Lung (tissue), 12 donors: ENCODE results near the gene EGFLAM. TPM values are rescaled to one million over a fixed set of nuclear protein-coding genes. Genes with fewer than 3 reads are reported as not detected.

Source experiments
- ATAC-seq: fragments of 200-7000 bp; cut with Tn5 transposase; one replicate; pipeline ENCODE4 v1.9.1; 2020; ENCODE audit warnings: moderate number of reproducible peaks; ENCODE audit not compliant: insufficient read depth, low FRiP score
- DNase-seq, 3 donors: peaks; one replicate each; pipeline ENCODE4 v3.0.0-alpha.2; 2013 to 2017
- H3K27ac ChIP-seq, 2 donors: one replicate each; pipeline ENCODE4 v1.5.1; 2013; ENCODE audit warnings: mild to moderate bottlenecking in 2 of 2, moderate library complexity in 2 of 2, control low read depth in 1 of 2, inconsistent platforms in 1 of 2, low read depth in 1 of 2, low read length in 1 of 2
- H3K27me3 ChIP-seq, 3 donors: one replicate each; pipeline ENCODE4 v1.5.1; 2013; ENCODE audit warnings: low read length in 2 of 3; ENCODE audit not compliant: control insufficient read depth in 3 of 3, insufficient read depth in 3 of 3
- H3K36me3 ChIP-seq, 4 donors: one replicate each; pipeline ENCODE4 v1.5.1; 2013; ENCODE audit warnings: low read length in 4 of 4, mild to moderate bottlenecking in 1 of 4, moderate library complexity in 1 of 4; ENCODE audit not compliant: control insufficient read depth in 4 of 4, insufficient read depth in 4 of 4
- H3K4me1 ChIP-seq, 5 donors: one replicate each; pipeline ENCODE4 v1.5.1; 2013; ENCODE audit warnings: low read length in 5 of 5, mild to moderate bottlenecking in 2 of 5, moderate library complexity in 1 of 5; ENCODE audit not compliant: control insufficient read depth in 5 of 5, insufficient read depth in 5 of 5
- H3K4me3 ChIP-seq: one replicate; pipeline ENCODE4 v1.5.1; 2013; ENCODE audit warnings: mild to moderate bottlenecking, control low read depth, moderate library complexity
- H3K9ac ChIP-seq, 2 donors: one replicate each; pipeline ENCODE4 v1.5.1; 2013; ENCODE audit warnings: low read length in 2 of 2, control low read depth in 1 of 2; ENCODE audit not compliant: insufficient read depth in 1 of 2
- H3K9me3 ChIP-seq, 4 donors: one replicate each; pipeline ENCODE4 v1.5.1; 2013; ENCODE audit warnings: low read length in 3 of 4, mild to moderate bottlenecking in 1 of 4, moderate library complexity in 1 of 4; ENCODE audit not compliant: control insufficient read depth in 4 of 4, insufficient read depth in 3 of 4
- WGBS, 2 donors: extraction: QIAGEN DNeasy Blood & Tissue Kit; methylation state at CpG; one replicate each; pipeline ENCODE4 v1.1.7; 2013; 5-methylcytosine and 5-hydroxymethylcytosine counted together
- polyA plus RNA-seq, 2 donors: library from polyadenylated mRNA; stranded (reverse); fragments of 200-250 nt; gene quantifications; one replicate each; pipeline ENCODE4 v1.2.1, GENCODE V29; 2013
- total RNA-seq, 2 donors: library from RNA; depleted of rRNA in 1 of 2; stranded (reverse); fragments of >200 nt in 1 of 2; gene quantifications; one replicate each; pipeline ENCODE4 v1.2.1, GENCODE V29; 2014 to 2021
- TF ChIP-seq, protein P1 (sequence below): IDR thresholded peaks from 2 replicates; pipeline ENCODE4 v1.5.1; 2012; ENCODE audit warnings: mild to moderate bottlenecking; ENCODE audit errors: control extremely low read depth, extremely low read depth
- donor health status: control.
- donor health status: control.
- donor health status: Bipolar disorder and iron deficiency.
- donor health status: healthy.
- donor health status: DM: yes; HTN: yes; CAD: no.

Gene EGFLAM
- total and polyA plus RNA-seq, 4 donors: 0.41 to 7.6 (median 1.3) TPM

DNA sequence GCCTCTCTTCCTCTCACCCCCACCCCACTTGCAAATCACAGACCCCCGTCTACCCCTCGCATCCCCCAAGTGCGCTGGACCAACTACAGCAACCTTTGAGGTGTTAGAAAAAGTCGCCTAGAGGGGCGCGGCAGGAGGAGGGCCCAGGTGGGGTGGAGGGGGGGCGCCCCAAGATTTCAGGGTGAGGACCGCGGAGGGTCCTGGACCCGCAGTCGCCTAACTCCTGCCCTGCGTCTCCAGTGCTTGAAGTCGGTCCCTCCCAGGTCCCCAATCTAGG lies 379 bp upstream of the EGFLAM start:
- Histone ChIP-seq H3K36me3 (no peaks in the 10 kb centered on the region), H3K4me3 (no peak overlapping the region), H3K27me3 (peaks cover 8 to 32% (median 31%) of the 10 kb centered on the region in 3 donors), H3K4me1 (peaks cover 0 to 14% (median 11%) of the 10 kb centered on the region in 5 donors), H3K27ac (peak overlapping the region in 1 of 2 donors; percentile 11), H3K9me3 (peaks cover 0 to 3% (median 0%) of the 10 kb centered on the region in 4 donors), H3K9ac (no peak overlapping the region)
- WGBS, 2 donors: 1 to 3% methylated on average over 13 of the region's 13 CpGs
- ATAC-seq (no peak), DNase-seq (peak in 1 of 3 donors; percentile 21)
- TF ChIP-seq, protein P1, sequence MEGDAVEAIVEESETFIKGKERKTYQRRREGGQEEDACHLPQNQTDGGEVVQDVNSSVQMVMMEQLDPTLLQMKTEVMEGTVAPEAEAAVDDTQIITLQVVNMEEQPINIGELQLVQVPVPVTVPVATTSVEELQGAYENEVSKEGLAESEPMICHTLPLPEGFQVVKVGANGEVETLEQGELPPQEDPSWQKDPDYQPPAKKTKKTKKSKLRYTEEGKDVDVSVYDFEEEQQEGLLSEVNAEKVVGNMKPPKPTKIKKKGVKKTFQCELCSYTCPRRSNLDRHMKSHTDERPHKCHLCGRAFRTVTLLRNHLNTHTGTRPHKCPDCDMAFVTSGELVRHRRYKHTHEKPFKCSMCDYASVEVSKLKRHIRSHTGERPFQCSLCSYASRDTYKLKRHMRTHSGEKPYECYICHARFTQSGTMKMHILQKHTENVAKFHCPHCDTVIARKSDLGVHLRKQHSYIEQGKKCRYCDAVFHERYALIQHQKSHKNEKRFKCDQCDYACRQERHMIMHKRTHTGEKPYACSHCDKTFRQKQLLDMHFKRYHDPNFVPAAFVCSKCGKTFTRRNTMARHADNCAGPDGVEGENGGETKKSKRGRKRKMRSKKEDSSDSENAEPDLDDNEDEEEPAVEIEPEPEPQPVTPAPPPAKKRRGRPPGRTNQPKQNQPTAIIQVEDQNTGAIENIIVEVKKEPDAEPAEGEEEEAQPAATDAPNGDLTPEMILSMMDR: no peak

DNA sequence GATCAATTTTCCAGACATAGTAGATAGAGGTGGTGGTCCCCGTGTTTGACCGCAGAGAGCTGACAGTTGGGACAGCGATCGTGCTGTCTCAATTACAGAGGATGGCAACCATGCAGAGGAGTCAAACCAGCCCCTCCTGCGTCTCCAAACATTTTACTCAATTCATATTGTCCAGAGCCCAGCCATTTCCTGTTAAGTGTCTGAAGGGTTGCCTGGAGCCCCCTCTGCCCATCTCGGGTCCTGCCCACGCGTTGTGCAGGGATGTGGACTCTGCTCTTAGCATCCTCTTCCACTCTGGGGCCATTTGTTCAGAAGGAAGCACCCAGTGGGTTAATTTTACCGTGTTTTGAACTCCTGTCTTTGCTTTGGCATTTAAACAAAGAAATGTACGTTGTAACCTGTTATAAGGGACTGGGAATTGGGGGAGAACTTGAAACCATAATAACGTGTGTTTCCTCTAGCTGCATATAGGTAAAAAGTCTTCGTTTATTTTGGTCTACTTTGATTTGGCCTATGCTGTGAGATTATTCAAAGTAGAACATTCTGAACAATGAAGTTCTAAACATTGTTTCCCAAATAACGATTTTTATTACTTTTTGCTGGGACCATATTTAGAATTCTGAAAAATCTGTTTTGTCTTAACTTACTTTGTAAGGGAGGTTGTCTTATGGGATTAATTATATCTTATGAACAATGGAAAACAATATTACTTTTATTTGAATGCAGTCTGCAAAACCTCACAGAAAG lies 876 bp downstream of the EGFLAM start:
- H3K36me3 ChIP-seq: no peaks in the 10 kb centered on the region
- H3K4me3 ChIP-seq: no peak overlapping the region
- peaks cover 0 to 6% (median 0%) of the 10 kb centered on the region in 4 donors for H3K9me3 ChIP-seq
- TF ChIP-seq, protein P1: no peak
- no peak overlapping the region for H3K9ac ChIP-seq
- no peak for ATAC-seq
- 11 to 16% methylated on average over 13 of the region's 13 CpGs for WGBS, 2 donors
- H3K27me3 ChIP-seq: peaks cover 8 to 34% (median 31%) of the 10 kb centered on the region in 3 donors
- no peak overlapping the region for H3K27ac ChIP-seq
- peak in 1 of 3 donors; percentile 12 for DNase-seq
- peaks cover 0 to 14% (median 11%) of the 10 kb centered on the region in 5 donors for H3K4me1 ChIP-seq

DNA sequence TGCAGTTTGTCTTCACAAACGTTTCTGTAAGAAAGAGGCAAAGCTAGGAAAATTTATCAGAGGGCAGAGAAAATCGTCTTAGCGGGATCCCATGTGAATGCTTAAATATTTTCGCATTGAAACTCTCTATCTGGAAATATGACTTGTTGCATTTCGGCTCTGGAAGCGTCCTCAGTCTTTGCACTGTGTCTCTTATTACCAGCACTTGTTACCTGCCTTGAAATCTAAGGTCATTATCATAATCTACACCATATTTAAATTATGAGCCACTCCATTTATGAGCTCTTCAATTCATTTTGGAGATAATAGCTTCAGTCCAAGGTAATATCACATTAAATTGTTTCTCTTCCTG lies 1.4 kb downstream of the EGFLAM start:
- ATAC-seq (no peak), DNase-seq (no peak)
- Histone ChIP-seq H3K27ac (no peak overlapping the region), H3K27me3 (peaks cover 8 to 39% (median 33%) of the 10 kb centered on the region in 3 donors), H3K4me3 (no peak overlapping the region), H3K9ac (no peak overlapping the region), H3K4me1 (peaks cover 0 to 14% (median 11%) of the 10 kb centered on the region in 5 donors), H3K36me3 (no peaks in the 10 kb centered on the region), H3K9me3 (peaks cover 0 to 6% (median 0%) of the 10 kb centered on the region in 4 donors)
- 65 to 72% methylated on average over 6 of the region's 6 CpGs for WGBS, 2 donors
- TF ChIP-seq, protein P1: no peak
